Nephron progenitor cell (in vitro differentiated cells): ENCODE data around the gene TNFRSF1A.
A peak's percentile ranks its signal among the peaks of the same experiment; 100 is the strongest.

Experiments
- DNase-seq: peaks from one replicate; pipeline ENCODE4 v3.0.0; 2021
- H3K27ac Mint-ChIP-seq: 2 replicates; pipeline ENCODE4 v1.8.0; 2021; ENCODE audit warnings: mild to moderate bottlenecking, moderate library complexity, mixed read lengths
- H3K27me3 Mint-ChIP-seq: 2 replicates; pipeline ENCODE4 v1.8.0; 2021; ENCODE audit warnings: mild to moderate bottlenecking, low read depth, mixed read lengths; ENCODE audit not compliant: poor library complexity
- H3K36me3 Mint-ChIP-seq: 2 replicates; pipeline ENCODE4 v1.8.0; 2021; ENCODE audit warnings: low read depth, mixed read lengths
- H3K4me1 Mint-ChIP-seq: 2 replicates; pipeline ENCODE4 v1.8.0; 2021; ENCODE audit warnings: mixed read lengths
- H3K4me3 Mint-ChIP-seq: 2 replicates; pipeline ENCODE4 v1.8.0; 2021; ENCODE audit warnings: mild to moderate bottlenecking, moderate library complexity, mixed read lengths
- H3K9me3 Mint-ChIP-seq: 2 replicates; pipeline ENCODE4 v1.8.0; 2021; ENCODE audit warnings: mild to moderate bottlenecking, moderate library complexity, mixed read lengths
- CTCF ChIP-seq: fragments of 200-600 bp; sonication (generic); IDR thresholded peaks from 2 replicates; pipeline ENCODE4 v1.5.0; 2021; ENCODE audit warnings: antibody characterized with exemption

TNFRSF1A gene

GRCh38 chr12:6324936-6325750 is 16.7 kb downstream of the TNFRSF1A start:
- no peak overlapping the region for H3K27ac Mint-ChIP-seq
- peaks cover 9% of the 10 kb centered on the region for H3K36me3 Mint-ChIP-seq
- DNase-seq, result no peak
- H3K4me1 Mint-ChIP-seq, result peaks cover 51% of the 10 kb centered on the region
- H3K4me3 Mint-ChIP-seq, result no peak overlapping the region
- H3K27me3 Mint-ChIP-seq, result peaks cover 18% of the 10 kb centered on the region
- TF ChIP-seq CTCF, result no peak
- no peaks in the 10 kb centered on the region for H3K9me3 Mint-ChIP-seq

GRCh38 chr12:6323995-6324711 is 17.7 kb downstream of the TNFRSF1A start:
- Mint-ChIP-seq H3K27ac (no peak overlapping the region), H3K9me3 (no peaks in the 10 kb centered on the region), H3K4me1 (peaks cover 57% of the 10 kb centered on the region), H3K4me3 (peak overlapping the region; percentile 62), H3K27me3 (peaks cover 28% of the 10 kb centered on the region), H3K36me3 (peaks cover 4% of the 10 kb centered on the region)
- TF ChIP-seq CTCF, result no peak
- no peak for DNase-seq

DNA sequence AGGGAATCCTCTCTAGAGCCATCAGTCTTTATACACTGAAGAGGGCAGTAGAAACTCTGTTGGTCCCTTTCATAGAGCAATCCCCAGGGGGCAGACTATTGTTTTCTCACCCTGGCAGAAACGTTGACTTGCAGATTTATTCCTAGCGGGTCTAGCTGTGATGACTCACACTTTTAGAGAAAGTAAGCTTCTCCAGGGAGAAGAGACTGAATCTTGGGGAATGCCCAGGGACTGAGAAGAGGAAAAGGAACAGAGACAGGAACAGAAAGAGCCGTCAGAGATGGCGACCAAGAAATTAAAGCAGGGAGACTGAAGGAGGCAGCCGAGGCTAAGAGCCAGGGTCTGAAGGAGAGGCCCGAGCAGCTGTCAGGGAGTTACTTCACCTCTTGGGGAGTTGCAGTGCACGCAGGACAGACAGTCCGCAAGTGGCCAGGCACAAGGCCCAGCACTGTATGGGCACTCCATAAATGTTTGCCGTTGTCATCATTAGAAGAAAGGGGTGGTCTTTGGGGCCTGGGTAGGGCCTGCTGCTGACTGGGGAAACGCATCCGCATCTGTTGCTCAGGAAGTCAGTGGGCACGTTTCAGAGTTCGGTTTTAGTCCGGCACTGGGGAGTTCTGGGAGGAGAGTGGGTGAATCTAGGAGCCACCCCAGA is 18.4 kb downstream of the TNFRSF1A start:
- H3K27ac Mint-ChIP-seq, result peak overlapping the region; percentile 91
- no peaks in the 10 kb centered on the region for H3K9me3 Mint-ChIP-seq
- no peak for DNase-seq
- H3K27me3 Mint-ChIP-seq, result peaks cover 29% of the 10 kb centered on the region
- peak overlapping the region; percentile 62 for H3K4me3 Mint-ChIP-seq
- peak; percentile 30 for TF ChIP-seq CTCF
- H3K36me3 Mint-ChIP-seq, result peaks cover under 1% of the 10 kb centered on the region
- peaks cover 62% of the 10 kb centered on the region for H3K4me1 Mint-ChIP-seq

DNA sequence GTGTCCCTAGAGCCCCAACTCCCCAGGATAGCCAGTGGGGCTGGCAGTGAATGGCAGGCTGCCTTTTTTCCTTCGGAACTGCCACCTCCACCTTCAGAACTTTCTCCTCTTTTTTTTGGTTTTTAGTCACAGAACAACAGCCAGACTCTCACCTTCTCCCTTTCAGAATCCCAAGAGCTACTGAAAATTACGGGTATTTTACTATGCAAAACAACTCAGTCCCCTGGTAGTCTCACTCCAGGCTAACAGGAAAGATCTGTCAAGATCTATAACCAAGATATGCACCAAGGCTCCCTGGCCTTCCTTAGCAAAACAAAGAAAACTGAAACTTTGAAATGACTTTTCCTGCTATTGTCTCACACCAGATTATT is 18.9 kb downstream of the TNFRSF1A start:
- Mint-ChIP-seq H3K4me1 (peaks cover 64% of the 10 kb centered on the region), H3K9me3 (no peaks in the 10 kb centered on the region), H3K36me3 (no peaks in the 10 kb centered on the region), H3K27me3 (peaks cover 29% of the 10 kb centered on the region), H3K4me3 (no peak overlapping the region), H3K27ac (peak overlapping the region; percentile 7)
- no peak for TF ChIP-seq CTCF
- DNase-seq, result no peak

DNA sequence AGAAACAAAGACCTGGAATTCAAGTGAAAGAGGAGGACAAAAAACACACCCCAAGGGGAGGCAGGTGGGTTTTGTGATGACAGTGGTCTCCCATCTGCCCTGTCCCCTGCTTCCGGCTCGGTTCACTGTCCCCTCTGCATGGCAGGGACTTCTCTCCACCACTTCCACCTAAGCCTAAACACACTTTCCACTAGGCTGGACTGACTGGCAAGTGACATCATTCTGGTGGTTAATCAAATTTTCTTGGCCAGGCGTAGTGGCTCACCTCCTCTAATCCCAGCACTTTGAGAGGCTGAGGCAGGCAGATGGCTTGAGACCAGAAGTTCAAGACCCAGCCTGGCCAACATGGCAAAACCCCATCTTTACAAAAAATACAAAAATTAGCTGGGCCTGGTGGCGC is 19.5 kb downstream of the TNFRSF1A start:
- Mint-ChIP-seq H3K27ac (no peak overlapping the region), H3K36me3 (no peaks in the 10 kb centered on the region), H3K9me3 (no peaks in the 10 kb centered on the region), H3K4me1 (peaks cover 69% of the 10 kb centered on the region), H3K4me3 (no peak overlapping the region), H3K27me3 (peaks cover 32% of the 10 kb centered on the region)
- no peak for TF ChIP-seq CTCF
- no peak for DNase-seq
